ENCODE measurements around the gene ARAP3.

DNA sequence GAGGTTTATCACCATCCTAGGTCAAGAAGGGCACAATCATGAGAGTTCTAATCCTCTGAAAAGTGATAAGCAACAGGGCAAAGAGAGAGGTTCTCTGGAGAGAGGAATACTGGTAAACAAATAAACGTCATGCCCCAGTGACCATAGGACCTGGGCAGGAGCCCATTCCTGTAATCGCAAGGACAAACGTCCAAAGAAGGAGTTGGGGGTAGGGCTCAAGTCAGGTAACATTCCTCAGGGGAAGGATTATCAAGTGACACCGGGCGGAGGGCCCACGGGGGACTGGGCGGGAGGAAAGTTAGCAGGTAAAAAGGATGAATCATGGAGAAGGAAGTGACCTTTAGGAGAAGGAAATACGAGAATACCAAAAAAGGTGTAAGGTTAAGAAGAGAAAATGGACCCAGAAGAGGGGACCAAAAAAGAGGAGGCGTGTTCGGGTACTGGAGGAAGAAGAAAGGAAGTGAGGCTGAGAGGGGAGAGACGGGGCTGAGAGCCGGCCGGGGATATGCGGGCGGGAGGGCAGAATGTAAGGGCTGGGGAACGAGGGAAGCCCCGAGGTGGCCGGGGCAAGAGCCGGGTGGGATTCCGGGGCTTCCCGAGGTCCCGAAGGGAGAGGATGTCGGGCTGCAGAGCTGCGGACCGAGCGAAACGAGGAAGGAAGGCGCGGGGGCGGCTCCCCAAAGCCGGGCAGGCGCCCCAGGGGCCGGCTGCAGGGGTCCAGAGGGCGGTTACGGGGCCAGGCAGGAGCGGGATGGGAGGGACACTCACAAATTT is 63.8 kb downstream of the ARAP3 start:
- TF ChIP-seq EZH2 (IDR thresholded peaks at IDR 0.05; ENCODE audit: borderline replicate concordance, low read depth, low read length, severe bottlenecking) = no peak
- TF ChIP-seq, protein P1, sequence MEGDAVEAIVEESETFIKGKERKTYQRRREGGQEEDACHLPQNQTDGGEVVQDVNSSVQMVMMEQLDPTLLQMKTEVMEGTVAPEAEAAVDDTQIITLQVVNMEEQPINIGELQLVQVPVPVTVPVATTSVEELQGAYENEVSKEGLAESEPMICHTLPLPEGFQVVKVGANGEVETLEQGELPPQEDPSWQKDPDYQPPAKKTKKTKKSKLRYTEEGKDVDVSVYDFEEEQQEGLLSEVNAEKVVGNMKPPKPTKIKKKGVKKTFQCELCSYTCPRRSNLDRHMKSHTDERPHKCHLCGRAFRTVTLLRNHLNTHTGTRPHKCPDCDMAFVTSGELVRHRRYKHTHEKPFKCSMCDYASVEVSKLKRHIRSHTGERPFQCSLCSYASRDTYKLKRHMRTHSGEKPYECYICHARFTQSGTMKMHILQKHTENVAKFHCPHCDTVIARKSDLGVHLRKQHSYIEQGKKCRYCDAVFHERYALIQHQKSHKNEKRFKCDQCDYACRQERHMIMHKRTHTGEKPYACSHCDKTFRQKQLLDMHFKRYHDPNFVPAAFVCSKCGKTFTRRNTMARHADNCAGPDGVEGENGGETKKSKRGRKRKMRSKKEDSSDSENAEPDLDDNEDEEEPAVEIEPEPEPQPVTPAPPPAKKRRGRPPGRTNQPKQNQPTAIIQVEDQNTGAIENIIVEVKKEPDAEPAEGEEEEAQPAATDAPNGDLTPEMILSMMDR (IDR thresholded peaks at IDR 0.05; ENCODE audit: borderline replicate concordance, extremely low read depth, low read length, poor library complexity, severe bottlenecking) = no peak

All from DND-41 (cell line).